Thyroid gland (tissue), 4 donors: ENCODE data around the gene CNTN1. TPM values are rescaled to one million over a fixed set of nuclear protein-coding genes. Genes with fewer than 3 reads are reported as not detected.

ENCODE experiments used
- DNase-seq, 2 donors: peaks; one replicate each; pipeline ENCODE4 v3.0.0-alpha.2; 2019
- H3K27ac ChIP-seq, 3 donors: fragments of 200-600 bp; sonication (generic); 1 replicate in 2 of 3; 2 replicates in 1 of 3; pipeline ENCODE4 v1.5.1; 2016 to 2019; ENCODE audit warnings: mild to moderate bottlenecking in 1 of 3, moderate library complexity in 1 of 3
- H3K27me3 ChIP-seq: fragments of 200-600 bp; sonication (generic); one replicate; pipeline ENCODE4 v1.5.1; 2019
- H3K36me3 ChIP-seq, 2 donors: fragments of 200-600 bp; sonication (generic); one replicate each; pipeline ENCODE4 v1.5.1; 2016 to 2019
- H3K4me1 ChIP-seq, 2 donors: fragments of 200-600 bp; sonication (generic); one replicate each; pipeline ENCODE4 v1.5.1; 2017 to 2019
- H3K4me3 ChIP-seq, 3 donors: fragments of 200-600 bp; sonication (generic); replicated peaks in 1 of 3; 1 replicate in 2 of 3; 2 replicates in 1 of 3; pipeline ENCODE4 v1.5.1; 2016; ENCODE audit warnings: mild to moderate bottlenecking in 1 of 3
- H3K9me3 ChIP-seq: fragments of 200-600 bp; sonication (generic); one replicate; pipeline ENCODE4 v1.5.1; 2017
- CTCF ChIP-seq, 6 experiments: fragments of 200-600 bp in 3 of 6; fragments of 450-650 bp in 3 of 6; sonication (generic) in 3 of 6; IDR thresholded peaks; one replicate each; pipeline ENCODE4 v1.5.1; 2016 to 2019; ENCODE audit warnings: antibody characterized with exemption in 6 of 6, mild to moderate bottlenecking in 2 of 6, inconsistent platforms in 1 of 6, moderate library complexity in 1 of 6
- POLR2A ChIP-seq, 2 donors: fragments of 450-650 bp; IDR thresholded peaks; one replicate each; pipeline ENCODE4 v1.6.1; 2017; ENCODE audit warnings: antibody characterized with exemption in 2 of 2, mild to moderate bottlenecking in 2 of 2, moderate library complexity in 1 of 2
- intact Hi-C: fragments of 100-400 bp; cut with DNase I; formaldehyde crosslinking; loops from one replicate; pipeline ENCODE4 v1.15.1; 2023
- total RNA-seq, 4 donors: library from RNA; depleted of rRNA; stranded (reverse); fragments of >200 nt; gene quantifications; one replicate each; pipeline ENCODE4 v1.2.3, GENCODE V29; 2016

The CNTN1 gene
- total RNA-seq, 4 donors from 2014 or later, result 1.9 to 2.7 (median 2.0) TPM

GRCh38 chr12:41121374-41121773 is 429.1 kb downstream of the CNTN1 start:
- DNase-seq, result no peak
- Histone ChIP-seq H3K4me1 (no peaks in the 10 kb centered on the region), H3K36me3 (no peaks in the 10 kb centered on the region), H3K4me3 (no peak overlapping the region), H3K9me3 (no peaks in the 10 kb centered on the region), H3K27me3 (no peaks in the 10 kb centered on the region), H3K27ac (no peak overlapping the region)
- TF ChIP-seq CTCF (IDR thresholded peaks at IDR 0.05) (no peak), POLR2A (IDR thresholded peaks at IDR 0.05) (no peak)
- intact Hi-C loops, result no loop called here
